GM18507 (cell line): Measurements from ENCODE around the gene BCAS4.

Source experiments
- DNase-seq: peaks from one replicate; pipeline ENCODE4 v3.0.0; 2011; ENCODE audit warnings: low read depth; ENCODE audit not compliant: insufficient read length; ENCODE audit errors: extremely low spot score
- FAIRE-seq: peaks from 2 replicates; lab custom pipeline; 2011; peaks lifted over from hg19 to GRCh38; lab: Jason Lieb, UNC

The BCAS4 gene

DNA sequence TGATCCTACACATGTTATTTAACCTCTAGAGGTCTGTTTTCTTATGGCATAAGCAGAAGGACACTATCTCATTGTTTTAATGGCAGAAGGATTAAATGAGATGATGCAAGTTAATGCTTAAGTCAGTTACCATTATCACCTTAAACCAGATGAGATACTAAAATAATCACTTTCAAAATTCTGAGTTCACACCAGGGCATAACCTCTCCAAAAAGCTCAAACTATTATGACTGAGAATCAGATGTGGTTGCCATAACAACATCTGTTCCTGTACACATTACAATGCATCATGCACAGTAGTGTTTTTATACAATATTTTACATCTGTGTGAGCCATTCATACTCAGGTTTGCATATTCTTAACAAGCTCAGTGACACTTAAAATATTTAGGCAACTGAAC, 126.1 kb downstream of the BCAS4 start:
- FAIRE-seq, result no peak
- no peak for DNase-seq

DNA sequence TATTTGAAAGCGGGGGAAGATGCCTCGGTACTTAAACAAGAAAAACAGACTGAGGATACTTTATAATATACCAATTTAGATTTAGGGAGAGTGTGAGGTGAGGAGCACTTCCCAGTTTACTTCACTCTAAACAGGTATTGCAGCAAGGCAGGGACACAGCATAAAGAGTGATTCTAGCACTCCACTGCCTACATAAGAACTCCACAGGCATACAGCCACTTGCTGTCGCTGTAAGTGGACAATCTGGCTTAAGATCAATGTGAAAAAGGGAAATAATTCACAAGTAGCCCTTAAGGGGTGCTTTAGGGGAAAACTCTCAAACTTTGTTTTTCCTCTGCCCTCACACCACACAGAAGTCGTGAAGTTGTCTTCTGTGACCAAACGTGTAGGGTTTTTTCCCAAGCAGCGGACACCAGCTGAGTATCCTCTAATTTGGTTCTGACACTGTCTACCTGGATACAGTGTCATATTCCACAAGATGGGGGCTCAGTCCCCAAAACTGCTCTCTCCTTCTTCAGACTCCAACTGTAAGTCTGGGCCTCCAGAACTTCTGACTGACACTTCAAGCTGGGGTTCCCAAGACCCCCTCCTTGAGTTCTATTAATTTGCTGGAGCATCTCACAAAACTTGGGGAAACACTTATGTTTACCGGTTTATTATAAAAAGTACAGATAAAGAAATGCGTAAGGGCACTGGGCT, 127.1 kb downstream of the BCAS4 start:
- FAIRE-seq (no peak), DNase-seq (no peak)

DNA sequence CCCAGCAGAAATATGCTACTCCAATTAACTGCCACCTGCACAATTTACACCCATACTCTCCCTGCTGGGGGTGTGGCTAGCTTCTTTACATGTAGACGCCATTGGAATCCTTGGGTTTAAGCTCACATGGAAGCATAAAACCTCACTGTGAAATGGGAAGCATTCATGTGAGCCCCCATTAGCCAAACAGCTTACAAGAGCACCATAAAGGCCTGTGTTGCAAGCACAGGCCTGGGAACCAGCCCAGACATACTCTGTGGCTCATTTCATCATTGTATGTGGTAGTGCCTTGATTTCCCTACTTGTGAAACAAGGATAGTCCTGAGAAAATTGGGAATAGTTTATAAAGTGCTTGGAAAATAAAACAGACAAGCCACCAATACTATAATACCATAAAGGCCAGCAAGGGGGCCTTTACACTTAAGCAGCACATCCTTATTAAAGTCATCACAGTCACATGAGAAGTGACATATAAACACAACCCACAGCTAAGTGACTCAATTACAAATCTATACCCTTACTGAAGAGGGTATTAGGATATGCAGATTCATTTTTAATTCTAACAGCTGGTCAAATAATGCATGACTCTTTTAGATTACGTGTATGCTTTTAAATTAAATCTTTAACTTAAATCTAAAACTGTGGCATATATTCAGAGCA, 129.5 kb downstream of the BCAS4 start:
- DNase-seq (no peak), FAIRE-seq (no peak)

DNA sequence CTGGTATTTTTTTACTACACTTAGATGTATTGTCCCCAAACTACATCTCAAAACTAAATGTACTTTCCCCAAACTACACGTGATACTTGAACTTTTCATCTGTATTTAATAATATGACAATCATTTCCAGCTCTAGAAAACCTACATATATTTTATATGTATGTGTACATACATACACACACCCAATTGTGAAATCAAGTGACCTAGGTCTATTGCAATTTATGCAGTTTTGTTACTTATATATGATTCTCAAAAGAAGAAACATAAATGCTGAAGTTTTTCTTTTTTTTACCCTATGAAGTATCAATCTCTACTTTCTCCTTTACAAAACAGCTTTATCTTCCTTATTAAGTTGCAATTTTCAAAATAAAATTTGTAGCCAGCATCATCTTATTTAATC, 131.7 kb downstream of the BCAS4 start:
- no peak for FAIRE-seq

More for the DNA sequence above, 131.7 kb downstream of the BCAS4 start:
- no peak for DNase-seq
